Activated CD4-positive, alpha-beta T cell treated with anti-CD3 and anti-CD28 coated beads for 4 hours (primary cell): ENCODE measurements around the gene ECEL1.

Source experiments
- DNase-seq, 2 donors: peaks; one replicate each; pipeline ENCODE4 v3.0.0-alpha.2; 2020

ECEL1 gene

GRCh38 chr2:232496501-232497270 is 9.1 kb upstream of the ECEL1 start:
- no peak for DNase-seq

DNA sequence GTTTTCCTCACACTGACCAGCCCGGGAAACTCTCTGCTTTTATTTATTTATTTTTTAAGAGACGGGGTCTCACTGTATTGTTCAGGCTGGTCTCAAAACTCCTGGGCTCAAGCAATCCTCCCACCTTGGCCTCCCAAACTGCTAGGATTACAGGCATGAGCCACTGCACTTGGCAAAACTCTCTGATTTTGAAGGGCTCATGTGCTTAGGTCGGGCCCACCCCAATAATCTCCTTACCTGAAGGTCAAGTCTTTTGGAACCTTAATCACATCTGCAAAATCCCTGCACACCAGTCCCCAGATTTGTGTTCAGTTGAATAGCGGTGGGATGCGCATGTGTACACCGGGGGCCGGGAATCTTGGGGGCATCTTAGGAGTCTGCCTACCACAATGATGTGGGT is 7.7 kb upstream of the ECEL1 start:
- DNase-seq, result no peak

GRCh38 chr2:232494542-232494941 is 6.9 kb upstream of the ECEL1 start:
- no peak for DNase-seq

- DNase-seq, result no peak
Observed at GRCh38 chr2:232493701-232494474, 6.3 kb upstream of the ECEL1 start.

- DNase-seq, result no peak
Observed at GRCh38 chr2:232492963-232493700, 5.5 kb upstream of the ECEL1 start.

GRCh38 chr2:232492236-232492848 is 4.7 kb upstream of the ECEL1 start:
- no peak for DNase-seq

GRCh38 chr2:232491139-232491780 is 3.6 kb upstream of the ECEL1 start:
- DNase-seq, result no peak

- no peak for DNase-seq
Observed at GRCh38 chr2:232490221-232491138, 2.8 kb upstream of the ECEL1 start.

- no peak for DNase-seq
Observed at GRCh38 chr2:232489516-232490220, 2.0 kb upstream of the ECEL1 start.

DNA sequence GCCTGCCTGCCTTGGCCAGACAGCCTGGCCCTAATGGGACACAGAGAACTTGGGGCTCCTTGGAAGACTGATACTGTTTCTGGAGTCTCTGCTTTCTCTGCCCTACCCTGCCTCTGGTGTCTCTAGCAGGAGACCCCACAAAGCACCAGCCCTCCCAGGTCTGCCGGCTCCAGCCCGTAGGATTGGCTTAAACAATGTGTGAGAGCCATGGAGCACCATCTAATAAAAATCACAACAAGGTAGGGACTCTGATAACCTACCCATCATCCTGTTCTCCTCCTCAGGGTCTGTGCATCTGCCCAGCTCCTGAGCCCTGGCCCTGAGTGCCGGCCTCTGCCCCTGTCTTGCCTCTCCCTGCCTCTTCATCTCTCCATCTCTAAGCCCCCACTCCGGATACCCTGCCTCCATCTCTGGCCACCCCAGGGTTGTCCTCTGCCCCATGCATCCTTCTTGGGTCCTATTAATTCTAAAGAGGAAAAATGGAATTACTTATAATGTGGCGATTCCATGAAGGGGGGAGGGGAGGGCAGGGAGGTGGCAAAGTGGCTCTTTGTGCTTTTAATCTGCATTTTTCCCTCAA is 1.2 kb upstream of the ECEL1 start:
- no peak for DNase-seq

GRCh38 chr2:232488097-232488711 is 570 bp upstream of the ECEL1 start:
- no peak for DNase-seq

DNA sequence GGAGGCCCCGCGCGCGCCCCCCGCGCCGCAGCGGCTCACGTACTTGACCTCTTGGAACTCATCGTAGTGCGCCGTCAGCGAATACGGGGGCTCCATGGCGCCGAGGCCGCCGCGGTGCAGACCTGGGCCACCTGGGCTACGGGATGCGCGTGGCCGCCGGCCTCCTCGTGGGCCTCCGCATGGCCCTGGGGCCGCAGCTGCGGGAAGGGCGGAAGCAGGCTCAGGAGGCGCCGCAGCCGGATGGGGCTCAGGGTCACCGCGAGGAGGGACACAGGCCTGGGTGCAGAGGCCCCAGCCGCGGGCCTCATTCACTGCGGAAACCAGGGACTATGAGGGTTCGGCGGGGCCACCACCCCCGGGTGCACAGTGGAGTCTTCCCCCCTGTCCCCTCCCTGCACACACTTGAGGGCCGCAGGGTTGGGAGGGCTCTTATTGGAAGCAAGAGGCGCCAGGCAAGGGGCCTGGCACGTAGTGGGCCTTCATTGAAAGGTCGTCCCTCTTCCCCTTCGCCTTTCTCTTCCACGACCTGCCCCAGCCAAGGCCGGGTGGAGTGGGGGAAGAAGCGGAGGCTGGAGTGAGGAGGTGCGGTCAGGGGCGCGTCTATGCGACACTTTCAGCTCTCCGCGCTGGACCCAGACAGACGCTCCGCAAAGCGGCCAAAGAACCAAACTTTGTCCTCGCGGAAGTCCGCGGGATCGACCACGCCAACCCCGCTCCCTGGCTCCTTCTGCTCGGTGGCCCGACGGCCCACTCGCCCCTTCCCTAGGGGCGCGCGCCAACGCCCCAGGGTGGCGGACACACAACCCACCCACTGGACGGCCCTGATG is 863 bp downstream of the ECEL1 start:
- DNase-seq, result no peak

DNA sequence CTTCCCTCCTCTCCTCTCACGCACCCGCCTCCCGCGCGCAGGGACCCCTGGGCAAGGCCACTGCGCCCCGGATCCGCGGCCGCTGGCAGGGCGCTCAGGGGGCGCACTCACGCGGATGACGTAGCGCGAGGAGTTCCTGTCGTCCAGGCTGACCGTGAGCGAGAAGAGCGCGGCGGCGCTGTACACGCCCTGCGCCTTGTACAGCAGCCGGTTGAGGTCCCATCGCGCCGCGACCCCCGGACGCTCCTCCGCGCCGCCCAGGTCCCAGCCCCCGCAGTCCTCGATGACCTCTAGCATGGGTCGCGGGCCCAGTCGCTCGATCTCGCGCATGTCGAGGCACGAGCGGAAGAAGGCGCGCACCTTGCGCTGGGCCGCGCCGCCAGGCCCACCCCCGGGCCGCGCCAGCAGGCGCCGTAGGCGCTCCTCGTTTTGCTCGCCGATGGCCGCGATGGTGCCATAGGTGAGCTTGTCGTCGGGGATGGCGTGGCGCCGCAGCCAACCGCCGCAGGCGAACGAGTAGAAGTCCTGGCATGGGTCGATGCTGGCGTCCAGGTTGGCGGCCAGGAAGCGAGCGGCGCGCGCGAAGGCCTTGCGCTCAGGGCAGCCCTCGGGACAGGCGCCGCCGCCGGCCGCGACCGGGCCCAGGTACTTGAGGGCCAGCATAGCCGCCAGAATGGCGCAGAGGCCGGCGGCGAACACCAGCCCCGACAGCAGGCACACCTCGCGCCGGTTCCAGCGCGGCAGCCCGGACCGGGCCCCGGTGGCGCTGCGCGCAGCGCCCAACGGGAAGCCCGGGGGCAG is 1.7 kb downstream of the ECEL1 start:
- no peak for DNase-seq

DNA sequence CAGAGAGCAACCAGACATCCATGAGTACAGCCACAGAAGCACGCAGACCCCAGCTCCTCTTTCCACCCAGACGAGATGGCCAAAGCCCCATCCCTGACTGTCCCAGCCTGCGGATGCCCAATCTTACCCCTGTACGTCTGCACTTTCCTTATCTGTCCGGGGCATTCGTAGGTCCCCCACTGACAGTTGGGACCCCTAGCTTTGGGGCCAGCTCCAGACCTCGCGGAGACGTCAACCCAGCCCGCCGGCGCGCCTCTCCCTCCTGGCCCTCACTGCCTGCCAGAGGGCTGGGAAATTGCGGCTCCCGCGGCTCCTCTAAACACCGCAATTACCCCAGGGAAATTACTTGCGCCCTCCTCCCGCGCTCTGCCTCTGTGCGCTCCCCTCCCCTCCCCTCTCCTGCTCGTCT is 2.3 kb downstream of the ECEL1 start:
- DNase-seq, result no peak

GRCh38 chr2:232484628-232485347 is 2.8 kb downstream of the ECEL1 start:
- no peak for DNase-seq

GRCh38 chr2:232483923-232484627 is 3.6 kb downstream of the ECEL1 start:
- no peak for DNase-seq
